ENCODE results near the gene TENM4. TPM values are rescaled to one million over a fixed set of nuclear protein-coding genes. Genes with fewer than 3 reads are reported as not detected.

The TENM4 gene
- total RNA-seq, 2 experiments from 2014 or later, result not detected

GRCh38 chr11:78985663-78986062 is 455.2 kb downstream of the TENM4 start:
- POLR2A ChIA-PET, result interaction anchor here (0.7 kb wide), 1 partner anchor 1990 kb away, joined by 3 read pairs; no protein-coding TSS in a partner anchor
- intact Hi-C loops (cut with micrococcal nuclease; ENCODE audit: unreplicated experiment), result no loop called here
- no peaks in the 10 kb centered on the region for H4K20me1 ChIP-seq (ENCODE audit: insufficient read depth, low read length)
- no peak overlapping the region for H3K27ac ChIP-seq (ENCODE audit: low read depth, low read length, poor library complexity, severe bottlenecking)
- CTCF ChIA-PET (ENCODE audit: unreplicated experiment), result no interaction called here
- H3K79me2 ChIP-seq (ENCODE audit: insufficient read depth, low read depth, low read length), result no peaks in the 10 kb centered on the region
- no peaks in the 10 kb centered on the region for H3K9me3 ChIP-seq (ENCODE audit: low read length)
- no TSS peak for BruUV-seq (replicated peaks)
- no peaks in the 10 kb centered on the region for H3K36me3 ChIP-seq (ENCODE audit: insufficient read depth, low read length)
- TF ChIP-seq EZH2phosphoT487 (IDR thresholded peaks at IDR 0.05; ENCODE audit: borderline replicate concordance, low read depth, low read length) (no peak), CTCF (conservative IDR thresholded peaks at IDR 0.05; ENCODE audit: low read length) (no peak)
- H3K4me3 ChIP-seq (ENCODE audit: low read depth, low read length, poor library complexity, severe bottlenecking), result no peak overlapping the region
- H2AFZ ChIP-seq (ENCODE audit: low read length), result no peak overlapping the region
- H3K9me2 ChIP-seq (ENCODE audit: insufficient read depth, low read length), result no peaks in the 10 kb centered on the region
- no peaks in the 10 kb centered on the region for H3K4me1 ChIP-seq (ENCODE audit: insufficient read depth, low read length, poor library complexity, severe bottlenecking)
- no peak for DNase-seq (ENCODE audit: low spot score)
- no peak overlapping the region for H3K4me2 ChIP-seq (ENCODE audit: low read length)

GRCh38 chr11:78982473-78982872 is 458.4 kb downstream of the TENM4 start:
- no peak overlapping the region for H3K4me3 ChIP-seq (ENCODE audit: low read depth, low read length, poor library complexity, severe bottlenecking)
- H3K4me2 ChIP-seq (ENCODE audit: low read length), result no peak overlapping the region
- no peak overlapping the region for H3K27ac ChIP-seq (ENCODE audit: low read depth, low read length, poor library complexity, severe bottlenecking)
- H3K9me3 ChIP-seq (ENCODE audit: low read length), result no peaks in the 10 kb centered on the region
- H3K4me1 ChIP-seq (ENCODE audit: insufficient read depth, low read length, poor library complexity, severe bottlenecking), result no peaks in the 10 kb centered on the region
- no peak for DNase-seq (ENCODE audit: low spot score)
- no TSS peak for BruUV-seq (replicated peaks)
- intact Hi-C loops (cut with micrococcal nuclease; ENCODE audit: unreplicated experiment), result no loop called here
- ChIA-PET POLR2A (no interaction called here), CTCF (ENCODE audit: unreplicated experiment) (no interaction called here)
- H3K36me3 ChIP-seq (ENCODE audit: insufficient read depth, low read length), result no peaks in the 10 kb centered on the region
- H3K79me2 ChIP-seq (ENCODE audit: insufficient read depth, low read depth, low read length), result no peaks in the 10 kb centered on the region
- H4K20me1 ChIP-seq (ENCODE audit: insufficient read depth, low read length), result no peaks in the 10 kb centered on the region
- TF ChIP-seq CTCF (conservative IDR thresholded peaks at IDR 0.05; ENCODE audit: low read length), result no peak
- no peak for TF ChIP-seq EZH2phosphoT487 (IDR thresholded peaks at IDR 0.05; ENCODE audit: borderline replicate concordance, low read depth, low read length)
- no peaks in the 10 kb centered on the region for H3K9me2 ChIP-seq (ENCODE audit: insufficient read depth, low read length)
- H2AFZ ChIP-seq (ENCODE audit: low read length), result no peak overlapping the region

- no peaks in the 10 kb centered on the region for H3K79me2 ChIP-seq (ENCODE audit: insufficient read depth, low read depth, low read length)
- no peak overlapping the region for H3K4me2 ChIP-seq (ENCODE audit: low read length)
- no peak overlapping the region for H3K27ac ChIP-seq (ENCODE audit: low read depth, low read length, poor library complexity, severe bottlenecking)
- no peaks in the 10 kb centered on the region for H3K36me3 ChIP-seq (ENCODE audit: insufficient read depth, low read length)
- no peak overlapping the region for H2AFZ ChIP-seq (ENCODE audit: low read length)
- H4K20me1 ChIP-seq (ENCODE audit: insufficient read depth, low read length), result no peaks in the 10 kb centered on the region
- no peak for TF ChIP-seq EZH2phosphoT487 (IDR thresholded peaks at IDR 0.05; ENCODE audit: borderline replicate concordance, low read depth, low read length)
- no peak for TF ChIP-seq CTCF (conservative IDR thresholded peaks at IDR 0.05; ENCODE audit: low read length)
- ChIA-PET POLR2A (no interaction called here), CTCF (ENCODE audit: unreplicated experiment) (no interaction called here)
- BruUV-seq (replicated peaks), result no TSS peak
- intact Hi-C loops (cut with micrococcal nuclease; ENCODE audit: unreplicated experiment), result no loop called here
- H3K4me3 ChIP-seq (ENCODE audit: low read depth, low read length, poor library complexity, severe bottlenecking), result no peak overlapping the region
- no peaks in the 10 kb centered on the region for H3K4me1 ChIP-seq (ENCODE audit: insufficient read depth, low read length, poor library complexity, severe bottlenecking)
- DNase-seq (ENCODE audit: low spot score), result no peak
- no peaks in the 10 kb centered on the region for H3K9me2 ChIP-seq (ENCODE audit: insufficient read depth, low read length)
- H3K9me3 ChIP-seq (ENCODE audit: low read length), result no peaks in the 10 kb centered on the region
These were observed 459.7 kb downstream of the TENM4 start for GRCh38 chr11:78981153-78981552.
